ENCODE data around the gene PABPN1. TPM values are rescaled to one million over a fixed set of nuclear protein-coding genes. Genes with fewer than 3 reads are reported as not detected.
"Not testable (repeated sequence)": the region's sequence is repeated elsewhere in the genome, so short reads cannot be mapped to it uniquely, and the experiment has no call there.

The PABPN1 gene
- polyA plus RNA-seq (ENCODE audit: insufficient read length): 114 TPM

DNA sequence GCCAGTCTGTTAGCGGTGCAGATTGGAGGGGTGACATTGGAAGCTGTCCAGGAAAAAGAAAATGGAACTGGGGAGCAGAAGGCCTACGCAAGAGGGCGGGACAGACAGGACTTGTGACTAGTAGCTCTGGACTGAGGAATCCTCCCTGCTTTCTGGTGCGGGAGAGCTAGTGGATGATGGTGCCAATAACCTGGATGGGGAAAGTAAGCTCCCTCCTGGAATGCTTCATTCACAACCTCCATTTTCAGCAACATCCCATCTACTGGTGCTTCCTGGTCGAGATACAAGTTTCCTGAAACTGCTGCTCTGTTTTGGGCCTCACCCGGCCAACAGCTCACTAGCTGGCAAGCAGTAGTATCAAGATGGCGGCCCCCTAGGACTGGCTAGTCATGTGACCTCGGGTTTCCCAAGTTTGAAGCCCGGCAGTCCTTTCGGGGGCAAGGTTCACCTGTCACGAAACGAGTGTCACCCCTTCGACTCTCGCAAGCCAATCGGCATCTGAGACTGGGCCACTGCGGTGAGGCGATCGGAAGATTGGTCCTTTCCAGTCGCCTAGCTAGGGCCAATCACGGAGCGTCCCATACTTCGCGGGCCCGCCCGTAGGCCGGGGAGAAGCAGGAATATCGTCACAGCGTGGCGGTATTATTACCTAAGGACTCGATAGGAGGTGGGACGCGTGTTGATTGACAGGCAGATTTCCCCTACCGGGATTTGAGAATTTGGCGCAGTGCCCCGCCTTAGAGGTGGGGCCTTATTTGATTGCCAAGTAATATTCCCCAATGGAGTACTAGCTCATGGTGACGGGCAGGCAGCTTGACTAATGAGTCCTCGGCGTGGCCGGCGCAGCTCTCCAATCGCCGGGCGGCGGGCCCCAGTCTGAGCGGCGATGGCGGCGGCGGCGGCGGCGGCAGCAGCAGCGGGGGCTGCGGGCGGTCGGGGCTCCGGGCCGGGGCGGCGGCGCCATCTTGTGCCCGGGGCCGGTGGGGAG lies at the start of gene PABPN1:
TSS of gene PABPN1 (plus strand) at position 874 of the 988 bp plus-strand sequence. CDS start at position 887, 13 bp downstream.
- DNase-seq (ENCODE audit: low read depth): peak; percentile 98

DNA sequence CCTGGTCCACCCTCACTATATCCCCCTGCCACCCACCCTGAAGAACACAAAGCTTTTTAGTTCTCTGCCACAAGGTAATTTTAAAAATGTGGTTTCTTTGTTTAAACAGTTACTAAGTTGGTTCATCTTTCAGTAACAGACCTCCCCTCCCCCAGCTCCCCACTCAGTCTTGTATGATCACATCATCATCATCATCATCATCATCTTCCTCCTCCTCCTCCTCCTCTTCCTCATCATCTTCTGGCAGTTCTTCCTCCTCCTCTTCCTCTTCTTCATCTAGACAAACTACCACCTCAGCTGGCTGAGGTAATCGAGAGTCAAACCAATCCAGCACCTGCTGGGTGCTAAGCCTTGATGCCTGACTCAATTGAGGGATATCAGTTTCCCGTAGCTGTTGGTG lies 45.8 kb upstream of the PABPN1 start:
- DNase-seq (ENCODE audit: low read depth): no peak

DNA sequence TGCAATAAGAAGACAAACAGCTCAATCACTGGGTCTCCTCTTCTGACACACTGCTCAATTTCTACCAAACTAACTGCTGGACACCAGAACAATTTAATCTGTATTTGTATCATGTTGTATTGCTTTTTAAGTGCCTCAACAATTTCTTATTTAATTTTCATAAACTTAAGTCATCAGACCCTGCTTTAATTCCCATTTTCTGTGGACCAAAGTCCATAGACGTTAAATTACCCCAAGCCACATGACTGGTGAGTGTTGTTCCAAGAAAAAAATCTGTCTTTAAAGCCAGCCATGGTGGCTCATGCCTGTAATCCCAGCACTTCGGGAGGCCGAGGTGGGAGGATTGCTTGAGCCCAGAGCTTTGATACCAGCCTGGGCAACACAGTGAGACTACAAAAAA lies 44.1 kb upstream of the PABPN1 start:
- no peak for DNase-seq (ENCODE audit: low read depth)

DNA sequence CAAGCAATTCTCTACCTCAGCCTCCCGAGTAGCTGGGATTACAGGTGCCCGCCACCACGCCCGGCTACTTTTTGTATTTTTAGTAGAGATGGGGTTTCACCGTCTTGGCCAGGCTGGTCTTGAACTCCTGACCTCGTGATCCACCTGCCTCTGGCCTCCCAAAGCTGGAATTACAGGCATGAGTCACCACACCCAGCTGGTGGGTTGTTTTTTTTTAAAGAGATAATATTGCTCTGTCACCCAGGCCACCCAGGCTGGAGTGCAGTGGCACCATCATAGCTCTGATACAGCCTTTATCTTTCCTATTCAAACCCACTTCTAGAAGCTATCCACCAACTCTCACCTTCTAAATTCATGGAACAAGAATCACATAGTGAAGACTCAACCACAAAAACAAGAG lies 43.3 kb upstream of the PABPN1 start:
- not testable (repeated sequence) for DNase-seq (ENCODE audit: low read depth)

- DNase-seq (ENCODE audit: low read depth): no peak
Observed at GRCh38 chr14:23281247-23281646, 40.0 kb upstream of the PABPN1 start.

DNA sequence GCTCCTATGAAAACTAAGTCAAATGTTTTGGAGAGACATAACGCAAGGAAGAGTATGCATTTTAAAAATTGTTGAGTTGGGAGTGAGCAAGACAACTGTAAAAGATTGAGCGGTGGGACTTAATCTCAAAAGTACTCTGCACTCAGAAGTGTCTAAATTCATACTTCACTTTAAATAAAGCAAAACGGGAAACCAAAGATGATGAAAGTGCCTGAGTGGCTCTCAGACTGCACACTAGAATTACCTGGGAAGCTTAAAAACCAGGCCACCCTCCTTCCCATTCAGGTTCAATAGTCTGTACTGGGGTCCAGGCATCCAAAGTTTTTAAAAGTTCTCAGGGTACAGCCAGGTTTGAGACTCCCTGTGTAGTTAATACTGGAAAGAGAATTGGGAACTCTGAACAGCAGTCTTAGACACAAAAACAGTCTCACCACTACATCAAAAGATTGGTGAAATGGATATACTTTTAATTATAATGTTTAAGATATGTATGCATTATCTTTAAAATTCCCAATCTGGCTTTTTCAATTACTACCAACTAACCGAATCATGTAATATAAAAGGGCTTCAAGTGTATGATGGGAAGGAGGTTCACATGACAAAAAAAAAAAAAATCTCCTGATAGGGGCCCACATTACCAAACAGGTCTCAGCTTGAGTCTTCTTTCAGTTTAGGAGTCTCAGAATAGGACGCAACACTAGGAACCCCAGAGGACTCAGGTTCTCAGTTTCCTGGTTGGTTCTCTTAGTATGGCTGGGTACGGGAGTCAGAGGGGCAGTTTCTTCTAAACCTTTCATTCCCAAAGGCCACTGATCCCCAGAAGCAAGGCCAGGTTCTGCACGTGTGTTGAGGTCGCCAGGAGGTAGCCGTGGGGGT lies 36.4 kb upstream of the PABPN1 start:
- no peak for DNase-seq (ENCODE audit: low read depth)

DNA sequence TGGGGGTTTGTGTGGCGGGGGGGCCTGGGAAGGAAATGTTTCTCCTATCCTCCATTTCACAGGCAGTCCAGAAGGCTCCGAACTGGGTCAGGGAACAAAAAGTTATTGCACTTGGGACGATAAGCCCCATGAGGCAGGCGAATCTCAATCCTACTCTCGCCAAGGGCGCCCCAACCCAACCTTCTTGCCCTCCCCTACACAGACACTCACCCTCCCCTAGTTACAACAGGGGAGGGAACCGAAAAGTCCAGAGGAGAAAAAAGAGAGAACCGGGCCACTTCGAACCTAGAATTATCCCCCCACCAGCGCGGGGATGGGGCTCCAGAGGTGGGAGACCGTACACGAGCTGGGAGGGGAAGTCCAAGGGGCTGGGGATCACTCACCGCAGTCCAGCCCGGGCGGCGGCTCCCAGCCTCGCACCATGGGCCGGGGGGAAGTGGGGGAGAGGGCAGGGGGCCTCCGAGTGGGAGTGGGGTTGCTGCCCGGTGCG lies 35.7 kb upstream of the PABPN1 start:
- DNase-seq (ENCODE audit: low read depth): no peak

DNA sequence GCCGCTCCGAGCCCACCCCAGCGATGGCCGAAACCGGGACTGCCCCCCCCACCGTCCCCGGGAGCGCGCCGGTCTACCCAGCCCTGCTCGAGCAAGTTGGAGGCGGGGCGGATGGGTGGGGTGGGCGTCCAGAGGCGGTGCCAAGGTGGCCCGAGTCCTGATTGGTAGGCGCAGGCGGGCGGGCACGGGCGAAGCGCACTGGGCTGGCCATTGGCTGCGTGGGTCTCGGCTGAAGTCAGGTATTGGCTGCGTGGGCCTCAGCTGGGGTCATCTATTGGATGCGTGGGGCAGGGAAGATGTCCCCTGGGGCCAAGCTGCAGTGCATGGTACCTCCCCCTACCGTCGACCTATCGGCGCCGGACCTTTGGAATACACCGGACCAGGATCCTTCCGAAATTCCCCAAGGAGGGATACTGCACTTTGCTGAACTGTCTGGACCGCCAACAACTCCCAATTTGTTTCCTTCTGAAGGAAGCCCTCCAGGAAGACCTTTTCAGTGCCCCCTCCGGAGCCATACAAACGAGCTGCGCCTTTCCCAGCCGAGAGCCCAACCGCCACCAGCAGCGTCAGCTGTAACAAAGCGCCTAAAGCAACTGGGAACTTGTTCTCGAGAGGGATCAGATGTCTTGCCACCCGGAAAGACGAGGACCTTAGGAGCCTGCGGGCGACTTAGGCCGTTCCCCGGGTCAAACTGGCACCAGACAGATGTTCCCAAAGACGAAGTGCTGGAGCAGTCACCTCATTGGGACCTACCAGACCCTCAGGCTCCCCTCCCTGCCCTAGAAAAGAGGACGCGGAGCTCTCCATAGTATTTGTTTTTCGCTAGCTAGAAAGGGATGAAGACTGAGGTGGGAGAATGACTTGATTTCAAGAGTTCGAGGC lies 35.0 kb upstream of the PABPN1 start, which contains the start of gene HOMEZ:
TSS of gene HOMEZ (minus strand) at position 113 of the 882 bp plus-strand sequence. CDS start 180 bp downstream, outside the sequence.
- peak; percentile 93 for DNase-seq (ENCODE audit: low read depth)

DNA sequence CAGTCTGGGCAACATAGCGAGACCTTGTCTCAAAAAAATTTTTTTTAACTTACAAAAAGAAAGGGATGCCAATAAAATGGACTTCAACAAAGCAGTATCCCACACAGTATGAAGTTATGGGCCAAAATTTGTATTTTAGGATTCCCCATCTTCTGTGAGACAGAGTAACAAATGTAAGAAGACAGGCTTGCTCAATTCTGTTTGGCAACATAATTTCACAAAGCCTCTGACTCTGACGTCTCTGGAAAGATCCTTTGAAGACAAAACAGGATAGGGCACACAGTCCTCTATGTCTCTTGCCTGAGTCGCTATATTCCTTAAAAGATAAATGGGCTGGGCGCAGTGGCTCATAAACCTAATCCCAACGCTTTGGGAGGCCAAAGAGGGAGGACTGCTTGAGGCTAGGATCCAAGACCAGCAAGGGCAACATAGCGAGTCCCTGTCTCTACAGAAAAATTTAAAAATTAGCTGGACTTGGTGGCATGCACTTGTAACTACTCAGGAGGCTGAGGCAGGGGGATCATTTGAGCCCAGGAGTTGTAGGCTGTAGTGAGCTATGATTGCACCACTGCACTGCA lies 34.3 kb upstream of the PABPN1 start:
- DNase-seq (ENCODE audit: low read depth): no peak

- DNase-seq (ENCODE audit: low read depth): no peak
Observed at GRCh38 chr14:23294734-23295561, 26.3 kb upstream of the PABPN1 start.

DNA sequence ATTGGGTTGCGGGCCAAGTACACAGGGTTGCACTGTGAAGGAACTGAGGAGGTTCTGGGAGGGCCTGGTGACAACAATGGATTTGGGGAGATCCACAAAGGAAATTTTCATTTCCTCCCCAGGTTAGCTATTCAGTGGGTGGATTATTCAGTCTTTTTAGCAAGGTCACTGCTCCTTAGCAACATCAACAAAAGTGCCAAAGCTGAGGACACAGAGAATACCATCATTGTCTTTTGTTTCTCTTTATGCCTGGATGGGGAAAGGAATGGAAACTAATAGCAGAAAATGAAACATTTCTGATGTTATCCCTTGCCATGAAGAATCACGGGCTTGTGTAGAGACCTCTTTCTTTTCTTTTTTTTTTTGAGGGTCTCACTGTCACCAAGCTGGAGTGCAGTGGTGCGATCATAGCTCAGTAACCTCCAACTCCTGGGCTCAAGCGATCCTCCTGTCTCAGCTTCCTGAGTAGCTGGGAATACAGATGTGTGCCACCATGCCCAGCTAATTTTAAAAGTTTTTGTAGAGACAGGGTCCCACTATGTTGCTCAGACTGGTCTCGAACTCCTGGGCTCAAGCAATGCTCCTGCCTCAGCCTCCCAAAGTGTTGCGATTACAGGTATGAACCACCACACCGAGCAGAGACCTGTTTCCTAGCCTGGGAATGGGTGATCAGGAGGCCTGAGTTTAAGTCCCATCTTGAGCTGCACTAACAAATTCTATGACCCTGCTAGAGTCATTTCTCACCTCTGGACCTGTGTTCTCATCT lies 25.1 kb upstream of the PABPN1 start:
- DNase-seq (ENCODE audit: low read depth): no peak

DNA sequence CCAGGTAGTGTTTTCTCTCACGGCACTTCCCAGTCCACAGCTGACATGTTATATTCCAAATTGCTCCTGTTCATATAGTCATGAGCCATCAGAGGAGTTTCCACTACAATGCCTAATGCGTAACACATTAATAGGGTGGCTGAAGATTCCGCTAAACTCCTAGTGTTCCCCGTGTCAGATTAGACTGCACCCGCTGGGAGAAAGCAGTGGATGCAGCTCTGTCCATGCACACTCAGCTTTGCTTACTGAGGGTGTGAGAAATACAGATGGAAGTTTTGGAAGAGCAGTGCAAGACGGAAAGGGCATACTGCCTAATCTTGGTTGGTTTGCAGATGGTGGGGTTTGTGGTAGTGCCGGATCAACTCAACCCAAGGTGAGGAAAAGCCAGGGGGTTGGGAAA lies 24.2 kb upstream of the PABPN1 start:
- DNase-seq (ENCODE audit: low read depth): no peak

- DNase-seq (ENCODE audit: low read depth): no peak
Observed at GRCh38 chr14:23297611-23298277, 23.5 kb upstream of the PABPN1 start.

DNA sequence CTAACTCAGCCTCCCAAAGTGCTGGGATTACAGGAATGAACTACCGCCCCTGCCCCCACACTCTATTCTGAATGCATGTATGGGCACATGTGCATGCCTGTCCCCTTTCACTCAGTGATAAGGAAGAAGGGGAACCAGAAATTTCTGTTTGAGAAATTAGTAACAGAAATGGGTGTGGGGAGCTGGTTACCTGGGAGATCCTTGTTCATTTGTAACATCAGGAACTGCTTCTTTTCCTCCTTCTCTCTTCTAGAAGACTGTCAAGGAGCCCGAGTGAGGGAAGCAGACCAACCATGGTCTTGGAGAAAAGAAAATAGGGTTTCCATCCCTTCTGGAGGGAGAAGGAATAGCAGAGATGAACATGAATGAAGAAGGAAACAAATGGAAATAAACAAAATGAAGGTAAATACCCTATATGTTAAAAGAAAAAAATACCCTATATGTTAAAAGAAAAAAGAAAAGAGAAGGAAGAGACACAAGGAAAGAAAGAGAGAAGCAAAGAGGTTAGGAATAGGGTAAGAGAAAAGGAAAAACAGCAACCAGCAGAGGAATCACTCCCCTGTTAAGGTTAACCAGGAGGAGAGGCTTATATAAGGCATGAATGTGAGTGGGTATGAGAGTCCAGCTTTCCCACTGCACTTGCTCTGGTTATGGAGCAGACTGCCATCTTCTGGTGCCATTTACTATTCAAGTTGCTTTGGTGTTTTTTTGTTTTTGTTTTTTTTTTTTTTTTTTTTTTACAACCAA lies 21.9 kb upstream of the PABPN1 start:
- no peak for DNase-seq (ENCODE audit: low read depth)

GRCh38 chr14:23299986-23300686 lies 21.1 kb upstream of the PABPN1 start:
- DNase-seq (ENCODE audit: low read depth): no peak

DNA sequence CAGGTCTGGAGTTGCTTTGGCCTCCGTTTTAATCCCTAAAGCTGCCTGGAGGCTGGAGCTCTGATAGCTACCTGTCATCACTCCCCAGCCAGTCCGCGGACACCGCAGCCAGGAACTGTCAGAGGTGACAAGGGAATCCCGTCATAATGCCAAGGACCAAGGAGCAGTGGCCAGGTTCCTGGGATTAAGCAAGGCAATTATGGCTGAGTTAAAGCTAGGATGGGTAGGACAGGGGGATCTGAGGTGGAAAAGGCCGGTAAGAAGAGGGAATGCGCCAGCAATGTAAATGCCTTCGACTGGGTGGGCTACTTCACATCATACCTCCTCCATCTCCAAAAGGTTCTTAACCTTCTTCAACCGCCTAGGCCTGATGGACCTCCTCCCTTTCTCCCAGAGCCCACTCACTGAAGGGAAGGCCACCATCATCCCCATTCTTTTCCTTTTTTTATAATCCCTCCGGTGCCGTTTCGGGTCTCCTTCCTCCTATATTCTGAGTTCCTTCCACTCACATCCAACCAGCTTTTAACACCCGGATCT lies 20.5 kb upstream of the PABPN1 start:
- DNase-seq (ENCODE audit: low read depth): no peak
